HepG2 (cell line): ENCODE results near the gene CD68. TPM values are rescaled to one million over a fixed set of nuclear protein-coding genes. Genes with fewer than 3 reads are reported as not detected.

ENCODE experiments used
- CBX5 ChIP-seq: sonication (generic); formaldehyde crosslinking; IDR thresholded peaks from 2 replicates; pipeline ENCODE4 v1.4.0; 2020; ENCODE audit warnings: missing genetic modification reagents, borderline replicate concordance
- FOXK1 ChIP-seq: sonication (generic); formaldehyde crosslinking; IDR thresholded peaks from 2 replicates; pipeline ENCODE4 v1.4.0; 2020; ENCODE audit warnings: low read depth, missing genetic modification reagents, borderline replicate concordance
- HNRNPH1 ChIP-seq: fragments of 200-400 bp; formaldehyde crosslinking; optimal IDR thresholded peaks from 2 replicates; pipeline ENCODE3; 2017; ENCODE audit warnings: mild to moderate bottlenecking, low read depth, low read length
- MBNL3 ChIP-seq: fragments of 250-450 bp; sonication (Bioruptor Pico); conservative IDR thresholded peaks from 2 replicates; pipeline ENCODE4 v1.8.0; 2022; ENCODE audit warnings: mild to moderate bottlenecking, inconsistent platforms
- MEF2D ChIP-seq: sonication (generic); formaldehyde crosslinking; IDR thresholded peaks from 2 replicates; pipeline ENCODE4 v1.5.1; 2020; ENCODE audit warnings: mild to moderate bottlenecking, missing genetic modification reagents
- MYNN ChIP-seq: sonication (generic); formaldehyde crosslinking; IDR thresholded peaks from 2 replicates; pipeline ENCODE4 v1.4.0; 2020; ENCODE audit warnings: mild to moderate bottlenecking, low read depth, missing genetic modification reagents
- NFE2L2 ChIP-seq: fragments of 150-350 bp; IDR thresholded peaks from 2 replicates; pipeline ENCODE4 v1.6.1; 2014; ENCODE audit warnings: low read length
- NR2F2 ChIP-seq: IDR thresholded peaks from 2 replicates; pipeline ENCODE4 v1.6.1; 2012; ENCODE audit warnings: low read depth, inconsistent platforms, borderline replicate concordance
- PBX2 ChIP-seq: IDR thresholded peaks from 2 replicates; pipeline ENCODE4 v1.6.1; 2016; ENCODE audit warnings: control low read depth
- SP1 ChIP-seq, 2 experiments: fragments of 450-650 bp in 1 of 2; sonication (generic) in 1 of 2; formaldehyde crosslinking in 1 of 2; IDR thresholded peaks; 2 replicates each; pipeline versions ENCODE4 v1.4.0 to v1.6.1; 2016 to 2020; ENCODE audit warnings: missing genetic modification reagents in 1 of 2
- TFE3 ChIP-seq: IDR thresholded peaks from 2 replicates; pipeline ENCODE4 v1.6.1; 2016
- ZNF121 ChIP-seq: sonication (generic); formaldehyde crosslinking; IDR thresholded peaks from 2 replicates; pipeline ENCODE4 v1.5.0; 2020; ENCODE audit warnings: mild to moderate bottlenecking, missing genetic modification reagents
- ZNF235 ChIP-seq: sonication (generic); formaldehyde crosslinking; IDR thresholded peaks from 2 replicates; pipeline ENCODE4 v1.8.1; 2023; ENCODE audit warnings: mild to moderate bottlenecking, missing genetic modification reagents, borderline replicate concordance
- ZNF30 ChIP-seq: sonication (generic); formaldehyde crosslinking; IDR thresholded peaks from 2 replicates; pipeline ENCODE4 v1.5.0; 2020; ENCODE audit warnings: mild to moderate bottlenecking, missing genetic modification reagents
- ZNF34 ChIP-seq: sonication (generic); formaldehyde crosslinking; IDR thresholded peaks from 2 replicates; pipeline ENCODE4 v1.4.0; 2020; ENCODE audit warnings: mild to moderate bottlenecking, missing genetic modification reagents, borderline replicate concordance
- ZNF468 ChIP-seq: sonication (generic); formaldehyde crosslinking; IDR thresholded peaks from 2 replicates; pipeline ENCODE4 v1.8.0; 2022; ENCODE audit warnings: mild to moderate bottlenecking, moderate library complexity, missing genetic modification reagents
- ZNF746 ChIP-seq: sonication (generic); formaldehyde crosslinking; IDR thresholded peaks from 2 replicates; pipeline ENCODE4 v1.8.0; 2022; ENCODE audit warnings: mild to moderate bottlenecking, missing genetic modification reagents
- ZNF816 ChIP-seq: sonication (generic); formaldehyde crosslinking; IDR thresholded peaks from 2 replicates; pipeline ENCODE4 v1.8.0; 2022; ENCODE audit warnings: missing genetic modification reagents, mild to moderate bottlenecking, borderline replicate concordance
- ZSCAN30 ChIP-seq: sonication (generic); formaldehyde crosslinking; IDR thresholded peaks from 2 replicates; pipeline ENCODE4 v1.5.0; 2020; ENCODE audit warnings: mild to moderate bottlenecking, missing genetic modification reagents
- polyA plus RNA-seq, 8 experiments: library from polyadenylated mRNA; depleted of rRNA in 3 of 8; stranded (reverse) in 7 of 8; unstranded in 1 of 8; fragments of >200 nt; fragmentation: Illumina TruSeq in 4 of 8; extraction: Trizol in 4 of 8; gene quantifications; 2 replicates each; pipeline versions ENCODE4 v1.2.1 to v1.2.3, GENCODE V29; 2011 to 2016; ENCODE audit warnings: low read depth in 4 of 8, missing spikeins in 1 of 8, mixed read lengths in 1 of 8; ENCODE audit not compliant: insufficient read depth in 1 of 8
- total RNA-seq, 5 experiments: library from RNA; depleted of rRNA; stranded (reverse); fragments of >200 nt; fragmentation: Illumina TruSeq; extraction: Trizol; gene quantifications; 2 replicates each; pipeline ENCODE4 v1.2.3, GENCODE V29; 2016; ENCODE audit warnings: low read depth in 1 of 5
- TF ChIP-seq, protein P1 (sequence below): sonication (generic); formaldehyde crosslinking; IDR thresholded peaks from 2 replicates; pipeline ENCODE4 v1.4.0; 2020; ENCODE audit warnings: missing genetic modification reagents

CD68 gene
- total and polyA plus RNA-seq, 2 of the 13 experiments (the other 11 are each of a cell fraction or from before 2014, with no cell fraction given) = 10.3 to 104 TPM

DNA sequence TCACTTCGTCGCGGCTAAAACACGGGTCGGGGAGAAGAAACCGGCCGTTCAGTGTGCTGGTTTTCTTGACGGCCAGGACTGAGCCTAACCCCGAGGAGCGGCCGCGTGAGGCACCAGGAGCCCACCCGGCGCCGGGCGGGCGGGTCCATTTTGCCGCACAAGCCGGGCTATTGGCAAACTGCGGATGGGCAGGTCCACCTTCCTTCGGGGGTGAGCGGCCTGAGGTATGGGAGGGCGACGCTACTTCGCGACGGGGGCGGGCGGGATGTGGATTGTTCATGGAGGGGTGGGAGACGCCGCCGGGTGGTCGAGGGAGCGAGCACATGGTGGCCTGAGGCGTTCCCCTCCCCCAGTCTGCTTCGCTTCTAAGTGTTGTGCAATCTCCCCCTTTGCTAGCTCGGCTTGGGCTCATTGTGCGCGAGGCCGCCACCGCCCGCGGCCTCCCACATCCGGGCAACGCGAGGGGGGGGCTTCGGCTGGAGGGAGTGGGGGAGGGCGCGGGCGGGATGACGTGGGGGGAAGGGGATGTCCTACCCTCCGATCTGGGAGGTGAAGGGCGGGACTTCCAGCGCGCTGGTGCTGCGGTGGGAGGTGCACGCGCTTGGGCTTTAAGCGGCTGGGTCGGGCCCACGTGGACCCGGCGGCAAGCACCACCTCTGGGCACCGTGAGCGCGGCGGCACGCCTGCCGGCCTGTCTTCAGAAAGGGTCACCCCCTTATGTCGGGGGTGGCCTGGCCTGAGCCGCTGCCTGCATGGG, 5.9 kb upstream of the CD68 start (continued):
- TF ChIP-seq, protein P1, sequence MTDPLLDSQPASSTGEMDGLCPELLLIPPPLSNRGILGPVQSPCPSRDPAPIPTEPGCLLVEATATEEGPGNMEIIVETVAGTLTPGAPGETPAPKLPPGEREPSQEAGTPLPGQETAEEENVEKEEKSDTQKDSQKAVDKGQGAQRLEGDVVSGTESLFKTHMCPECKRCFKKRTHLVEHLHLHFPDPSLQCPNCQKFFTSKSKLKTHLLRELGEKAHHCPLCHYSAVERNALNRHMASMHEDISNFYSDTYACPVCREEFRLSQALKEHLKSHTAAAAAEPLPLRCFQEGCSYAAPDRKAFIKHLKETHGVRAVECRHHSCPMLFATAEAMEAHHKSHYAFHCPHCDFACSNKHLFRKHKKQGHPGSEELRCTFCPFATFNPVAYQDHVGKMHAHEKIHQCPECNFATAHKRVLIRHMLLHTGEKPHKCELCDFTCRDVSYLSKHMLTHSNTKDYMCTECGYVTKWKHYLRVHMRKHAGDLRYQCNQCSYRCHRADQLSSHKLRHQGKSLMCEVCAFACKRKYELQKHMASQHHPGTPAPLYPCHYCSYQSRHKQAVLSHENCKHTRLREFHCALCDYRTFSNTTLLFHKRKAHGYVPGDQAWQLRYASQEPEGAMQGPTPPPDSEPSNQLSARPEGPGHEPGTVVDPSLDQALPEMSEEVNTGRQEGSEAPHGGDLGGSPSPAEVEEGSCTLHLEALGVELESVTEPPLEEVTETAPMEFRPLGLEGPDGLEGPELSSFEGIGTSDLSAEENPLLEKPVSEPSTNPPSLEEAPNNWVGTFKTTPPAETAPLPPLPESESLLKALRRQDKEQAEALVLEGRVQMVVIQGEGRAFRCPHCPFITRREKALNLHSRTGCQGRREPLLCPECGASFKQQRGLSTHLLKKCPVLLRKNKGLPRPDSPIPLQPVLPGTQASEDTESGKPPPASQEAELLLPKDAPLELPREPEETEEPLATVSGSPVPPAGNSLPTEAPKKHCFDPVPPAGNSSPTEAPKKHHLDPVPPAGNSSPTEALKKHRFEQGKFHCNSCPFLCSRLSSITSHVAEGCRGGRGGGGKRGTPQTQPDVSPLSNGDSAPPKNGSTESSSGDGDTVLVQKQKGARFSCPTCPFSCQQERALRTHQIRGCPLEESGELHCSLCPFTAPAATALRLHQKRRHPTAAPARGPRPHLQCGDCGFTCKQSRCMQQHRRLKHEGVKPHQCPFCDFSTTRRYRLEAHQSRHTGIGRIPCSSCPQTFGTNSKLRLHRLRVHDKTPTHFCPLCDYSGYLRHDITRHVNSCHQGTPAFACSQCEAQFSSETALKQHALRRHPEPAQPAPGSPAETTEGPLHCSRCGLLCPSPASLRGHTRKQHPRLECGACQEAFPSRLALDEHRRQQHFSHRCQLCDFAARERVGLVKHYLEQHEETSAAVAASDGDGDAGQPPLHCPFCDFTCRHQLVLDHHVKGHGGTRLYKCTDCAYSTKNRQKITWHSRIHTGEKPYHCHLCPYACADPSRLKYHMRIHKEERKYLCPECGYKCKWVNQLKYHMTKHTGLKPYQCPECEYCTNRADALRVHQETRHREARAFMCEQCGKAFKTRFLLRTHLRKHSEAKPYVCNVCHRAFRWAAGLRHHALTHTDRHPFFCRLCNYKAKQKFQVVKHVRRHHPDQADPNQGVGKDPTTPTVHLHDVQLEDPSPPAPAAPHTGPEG (CRISPR knock-in tag) = peak; percentile 75
- TF ChIP-seq TFE3 (CRISPR knock-in tag) = peak; percentile 45; the same call in 1 of the 2 replicates
- TF ChIP-seq ZNF468 (CRISPR knock-in tag) = no peak
- no peak for TF ChIP-seq ZNF34
- peak; percentile 31; the same call in 1 of the 2 replicates for TF ChIP-seq CBX5 (CRISPR knock-in tag)
- TF ChIP-seq HNRNPH1 = no peak
- peak; percentile 79 for TF ChIP-seq ZNF746 (CRISPR knock-in tag)
- no peak for TF ChIP-seq MBNL3
- TF ChIP-seq MEF2D (CRISPR knock-in tag) = no peak
- no peak for TF ChIP-seq ZNF30
- no peak for TF ChIP-seq ZNF121 (CRISPR knock-in tag)
- peak; percentile 39; the same call in 1 of the 2 replicates for TF ChIP-seq FOXK1 (CRISPR knock-in tag)
- TF ChIP-seq NFE2L2 = no peak
- TF ChIP-seq NR2F2 = no peak
- no peak for TF ChIP-seq MYNN (CRISPR knock-in tag)
- no peak; the same call in 1 of the 2 replicates for TF ChIP-seq ZSCAN30 (CRISPR knock-in tag)
- TF ChIP-seq SP1 (IDR thresholded peaks at IDR 0.05) = no peak
- TF ChIP-seq SP1 (CRISPR knock-in tag; IDR thresholded peaks at IDR 0.05) = peak; percentile 63
- TF ChIP-seq PBX2 (CRISPR knock-in tag) = no peak
- TF ChIP-seq ZNF235 (CRISPR knock-in tag) = no peak
- peak; percentile 47; the same call in 1 of the 2 replicates for TF ChIP-seq ZNF816 (CRISPR knock-in tag)
